Measurements from ENCODE around the gene TP73.

DNA sequence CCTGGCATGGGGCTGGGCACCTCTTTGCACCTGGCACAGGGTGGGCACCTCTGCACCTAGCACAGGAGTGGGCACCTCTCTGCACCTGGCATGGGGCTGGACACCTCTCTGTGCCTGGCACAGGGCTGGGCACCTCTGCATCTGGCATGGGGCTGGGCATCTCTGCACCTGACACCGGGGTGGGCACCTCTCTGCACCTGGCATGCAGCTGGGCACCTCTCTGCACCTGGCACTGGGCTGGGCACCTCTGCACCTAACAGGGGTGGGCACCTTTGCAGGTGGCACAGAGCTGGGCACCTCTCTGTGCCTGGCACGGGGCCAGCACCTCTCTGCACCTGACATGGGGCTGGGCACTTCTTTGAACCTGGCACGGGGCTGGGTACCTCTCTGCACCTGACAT lies 70.5 kb downstream of the TP73 start:
- TF ChIP-seq CTCF (IDR thresholded peaks at IDR 0.05) (no peak), EZH2 (IDR thresholded peaks at IDR 0.05; ENCODE audit: borderline replicate concordance, insufficient read depth, low read depth, low read length, poor library complexity, severe bottlenecking) (no peak)

Measured in B cell (primary cell).